NCI-H345 (cell line): ENCODE measurements around the gene RGPD5.
"Not testable (repeated sequence)": the region's sequence is repeated elsewhere in the genome, so short reads cannot be mapped to it uniquely, and the experiment has no call there.

Experiments used
- DNase-seq: peaks from one replicate; lab custom pipeline; 2025; lab: John Stamatoyannopoulos, UW

Gene RGPD5

GRCh38 chr2:109794074-109794737, at the start of gene RGPD5:
Gene RGPD5 (plus strand): TSS chr2:109794305. CDS start chr2:109794466, 161 bp downstream.
- DNase-seq, result not testable (repeated sequence)

- DNase-seq, result not testable (repeated sequence)
Measured at GRCh38 chr2:109751572-109751971, 42.5 kb upstream of the RGPD5 start.

GRCh38 chr2:109757163-109757824, 36.8 kb upstream of the RGPD5 start:
- not testable (repeated sequence) for DNase-seq

- not testable (repeated sequence) for DNase-seq
Measured at GRCh38 chr2:109760265-109761042, 33.7 kb upstream of the RGPD5 start.

GRCh38 chr2:109761043-109761454, 33.1 kb upstream of the RGPD5 start:
- not testable (repeated sequence) for DNase-seq

- DNase-seq, result not testable (repeated sequence)
Measured at GRCh38 chr2:109761976-109762375, 32.1 kb upstream of the RGPD5 start.

- DNase-seq, result not testable (repeated sequence)
Measured at GRCh38 chr2:109766074-109766473, 28.0 kb upstream of the RGPD5 start.

- DNase-seq, result not testable (repeated sequence)
Measured at GRCh38 chr2:109766886-109767578, 27.1 kb upstream of the RGPD5 start.

GRCh38 chr2:109768934-109769333, 25.2 kb upstream of the RGPD5 start:
- DNase-seq, result not testable (repeated sequence)

- not testable (repeated sequence) for DNase-seq
Measured at GRCh38 chr2:109779118-109779517, 15.0 kb upstream of the RGPD5 start.

- not testable (repeated sequence) for DNase-seq
Measured at GRCh38 chr2:109781147-109781816, 12.8 kb upstream of the RGPD5 start.

GRCh38 chr2:109782446-109782993, 11.6 kb upstream of the RGPD5 start:
- DNase-seq, result not testable (repeated sequence)

GRCh38 chr2:109791530-109792279, 2.4 kb upstream of the RGPD5 start:
- not testable (repeated sequence) for DNase-seq

GRCh38 chr2:109792659-109793058, 1.4 kb upstream of the RGPD5 start:
- not testable (repeated sequence) for DNase-seq

GRCh38 chr2:109871129-109871751, 77.1 kb downstream of the RGPD5 start:
- not testable (repeated sequence) for DNase-seq

GRCh38 chr2:109876625-109877024, 82.5 kb downstream of the RGPD5 start:
- not testable (repeated sequence) for DNase-seq

GRCh38 chr2:109882112-109882511, 88.0 kb downstream of the RGPD5 start:
- not testable (repeated sequence) for DNase-seq

GRCh38 chr2:109888414-109888813, 94.3 kb downstream of the RGPD5 start:
- DNase-seq, result not testable (repeated sequence)

- not testable (repeated sequence) for DNase-seq
Measured at GRCh38 chr2:109889909-109890308, 95.8 kb downstream of the RGPD5 start.

GRCh38 chr2:109891024-109891423, 96.9 kb downstream of the RGPD5 start:
- not testable (repeated sequence) for DNase-seq
